Sigmoid colon (tissue), 4 donors: ENCODE measurements around the gene PSEN1.

Experiments
- EP300 ChIP-seq, 4 donors: sonication (generic); formaldehyde crosslinking; IDR thresholded peaks; one replicate each; pipeline ENCODE4 v1.6.1; 2017; ENCODE audit warnings: antibody characterized with exemption in 4 of 4
- POLR2A ChIP-seq, 2 donors: fragments of 450-650 bp; IDR thresholded peaks; one replicate each; pipeline ENCODE4 v1.6.1; 2016; ENCODE audit warnings: antibody characterized with exemption in 2 of 2, mild to moderate bottlenecking in 2 of 2, moderate library complexity in 2 of 2
- POLR2AphosphoS5 ChIP-seq, 4 donors: sonication (generic); formaldehyde crosslinking; IDR thresholded peaks; one replicate each; pipeline ENCODE4 v1.6.1; 2017; ENCODE audit warnings: antibody characterized with exemption in 4 of 4
- TF ChIP-seq, protein P1 (sequence below), 4 experiments: fragments of 450-650 bp in 3 of 4; fragments of 200-600 bp in 1 of 4; IDR thresholded peaks; one replicate each; pipeline ENCODE4 v1.5.1; 2016 to 2019; ENCODE audit warnings: antibody characterized with exemption in 4 of 4, mild to moderate bottlenecking in 3 of 4, moderate library complexity in 2 of 4

DNA sequence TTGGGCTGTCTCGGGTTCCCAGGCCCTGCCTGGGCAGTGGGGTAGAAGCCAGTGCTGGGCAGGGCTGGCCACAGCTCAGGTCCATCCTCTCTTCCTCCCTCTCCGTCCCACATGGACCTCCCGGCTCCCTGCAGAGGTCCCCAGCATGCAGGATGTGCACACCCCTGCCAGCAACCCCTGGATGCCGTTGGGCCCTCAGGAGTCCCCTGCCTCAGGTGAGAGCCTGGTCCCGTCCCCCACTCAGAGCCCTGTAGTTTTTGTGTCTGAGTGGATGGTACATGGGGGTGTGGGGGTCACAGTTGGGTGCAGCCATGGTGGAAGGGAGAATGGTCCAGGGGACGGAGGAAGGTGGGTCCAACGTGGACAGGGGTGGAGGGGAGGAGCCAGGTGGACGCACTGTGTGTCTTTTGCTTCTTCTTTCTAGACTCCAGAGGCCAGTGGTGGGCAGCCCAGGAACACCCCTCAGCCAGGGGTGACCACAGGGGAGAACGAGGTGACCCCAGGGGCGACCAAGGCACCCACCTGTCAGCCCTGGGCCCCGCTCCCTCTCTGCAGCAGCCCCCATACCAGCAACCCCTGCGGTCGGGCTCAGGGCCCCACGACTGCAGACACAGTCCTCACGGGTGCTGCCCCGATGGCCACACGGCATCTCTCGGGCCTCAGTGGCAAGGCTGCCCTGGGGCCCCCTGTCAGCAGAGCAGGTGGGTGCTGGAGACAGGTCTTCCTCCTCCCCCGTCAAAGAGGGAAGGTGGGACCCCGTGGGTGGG, 122.7 kb downstream of the PSEN1 start:
- TF ChIP-seq, protein P1, sequence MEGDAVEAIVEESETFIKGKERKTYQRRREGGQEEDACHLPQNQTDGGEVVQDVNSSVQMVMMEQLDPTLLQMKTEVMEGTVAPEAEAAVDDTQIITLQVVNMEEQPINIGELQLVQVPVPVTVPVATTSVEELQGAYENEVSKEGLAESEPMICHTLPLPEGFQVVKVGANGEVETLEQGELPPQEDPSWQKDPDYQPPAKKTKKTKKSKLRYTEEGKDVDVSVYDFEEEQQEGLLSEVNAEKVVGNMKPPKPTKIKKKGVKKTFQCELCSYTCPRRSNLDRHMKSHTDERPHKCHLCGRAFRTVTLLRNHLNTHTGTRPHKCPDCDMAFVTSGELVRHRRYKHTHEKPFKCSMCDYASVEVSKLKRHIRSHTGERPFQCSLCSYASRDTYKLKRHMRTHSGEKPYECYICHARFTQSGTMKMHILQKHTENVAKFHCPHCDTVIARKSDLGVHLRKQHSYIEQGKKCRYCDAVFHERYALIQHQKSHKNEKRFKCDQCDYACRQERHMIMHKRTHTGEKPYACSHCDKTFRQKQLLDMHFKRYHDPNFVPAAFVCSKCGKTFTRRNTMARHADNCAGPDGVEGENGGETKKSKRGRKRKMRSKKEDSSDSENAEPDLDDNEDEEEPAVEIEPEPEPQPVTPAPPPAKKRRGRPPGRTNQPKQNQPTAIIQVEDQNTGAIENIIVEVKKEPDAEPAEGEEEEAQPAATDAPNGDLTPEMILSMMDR (IDR thresholded peaks at IDR 0.05) = no peak
- TF ChIP-seq EP300 (IDR thresholded peaks at IDR 0.05) (no peak), POLR2AphosphoS5 (IDR thresholded peaks at IDR 0.05) (no peak), POLR2A (IDR thresholded peaks at IDR 0.05) (no peak)
